NCI-H82 (cell line): ENCODE data around the gene DMAP1.

Experiments
- DNase-seq: peaks from one replicate; lab custom pipeline; 2025; lab: John Stamatoyannopoulos, UW

The DMAP1 gene

GRCh38 chr1:44228218-44228617, 14.9 kb downstream of the DMAP1 start:
- DNase-seq: no peak

DNA sequence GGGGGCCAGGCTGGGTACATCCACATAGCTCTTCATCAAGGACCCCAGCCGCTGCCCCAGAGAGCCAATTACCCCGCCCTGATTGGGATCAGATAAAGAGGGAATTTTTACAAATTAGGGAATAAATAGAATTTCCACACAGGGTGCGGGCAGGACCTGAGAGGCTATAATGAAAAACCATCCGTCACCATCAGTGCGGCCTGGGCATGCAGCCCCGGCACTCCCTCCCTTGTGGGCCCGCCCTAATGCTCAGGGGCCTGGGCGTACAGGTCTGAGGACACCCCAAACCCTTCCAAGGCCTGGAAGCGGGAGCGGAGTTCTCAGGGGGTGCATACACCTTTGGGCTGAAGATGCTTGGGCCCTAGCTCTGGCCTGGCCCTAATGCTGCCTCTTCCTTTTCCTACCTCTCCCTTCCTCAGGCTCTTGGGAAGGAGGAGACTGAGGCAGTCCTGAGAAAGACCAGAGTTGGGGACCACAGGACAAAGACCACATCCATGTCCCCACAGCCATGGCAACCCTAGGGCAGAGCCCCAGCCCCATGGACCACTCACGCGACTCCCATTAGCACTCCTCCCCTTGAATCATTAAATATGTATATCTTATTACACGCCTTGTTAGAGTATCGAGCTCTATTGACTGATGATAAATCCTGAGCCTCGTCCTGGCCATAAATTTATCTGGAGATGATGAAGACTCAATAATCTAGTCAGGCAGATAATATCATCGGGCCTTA, 16.3 kb downstream of the DMAP1 start:
- no peak for DNase-seq

- no peak for DNase-seq
Measured at GRCh38 chr1:44230796-44231195, 17.5 kb downstream of the DMAP1 start.

DNA sequence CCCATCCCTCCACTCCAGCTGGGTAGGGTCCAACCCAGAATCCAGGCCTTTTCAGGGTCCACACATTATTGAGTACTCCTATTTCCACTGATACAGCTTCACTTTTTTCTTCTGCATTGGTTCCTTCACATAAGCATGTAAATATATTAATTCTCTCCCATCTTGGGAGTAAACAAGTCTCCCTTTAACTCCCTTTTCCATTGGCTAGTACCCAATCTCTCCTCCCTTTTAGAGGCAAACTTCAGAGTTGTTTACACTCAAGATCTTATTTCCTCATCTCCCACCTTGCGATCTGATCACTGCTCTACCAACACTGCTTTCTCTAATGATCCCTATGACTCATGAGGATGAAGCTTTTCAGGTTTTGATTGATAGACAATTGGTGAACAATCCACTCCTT, 20.3 kb downstream of the DMAP1 start:
- no peak for DNase-seq

GRCh38 chr1:44235808-44236207, 22.5 kb downstream of the DMAP1 start:
- DNase-seq: peak; percentile 96

- DNase-seq: no peak
Measured at GRCh38 chr1:44236490-44237272, 23.4 kb downstream of the DMAP1 start.

GRCh38 chr1:44237721-44238457, 24.6 kb downstream of the DMAP1 start:
- DNase-seq: peak; percentile 96

- no peak for DNase-seq
Measured at GRCh38 chr1:44238660-44239059, 25.4 kb downstream of the DMAP1 start.

DNA sequence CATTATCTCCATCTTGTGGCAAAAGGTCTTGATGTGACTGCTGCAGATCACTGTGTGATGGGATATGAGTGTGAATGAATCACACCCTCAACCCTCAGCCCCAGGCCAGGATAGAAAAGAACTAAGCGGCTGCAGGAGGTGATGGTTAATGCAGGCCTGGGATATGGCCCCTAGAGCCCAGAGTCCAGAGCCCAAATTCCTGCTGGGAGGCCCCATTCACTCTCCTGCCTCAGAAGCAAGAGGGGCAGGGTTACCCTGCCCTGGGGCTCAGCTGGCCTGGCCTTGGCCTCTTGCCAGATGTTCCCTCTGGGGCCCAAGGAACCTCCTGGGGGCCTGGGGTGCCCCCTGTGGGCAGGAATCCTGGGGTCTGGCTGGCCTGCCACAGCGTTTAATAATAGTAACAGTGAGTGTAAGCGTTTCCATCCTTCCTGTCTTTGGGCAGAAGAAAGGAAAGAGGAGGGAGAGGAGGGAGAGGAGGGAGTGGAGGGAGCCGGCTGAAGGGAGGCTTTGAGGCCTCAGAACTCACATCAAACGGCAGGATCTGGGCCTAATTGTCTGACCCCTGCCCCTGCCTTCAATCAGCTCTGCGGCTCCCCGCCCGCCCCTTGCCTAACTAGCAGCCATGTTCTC, 26.2 kb downstream of the DMAP1 start:
- DNase-seq: peak; percentile 35

- no peak for DNase-seq
Measured at GRCh38 chr1:44239961-44240371, 26.7 kb downstream of the DMAP1 start.

- DNase-seq: peak; percentile 79
Measured at GRCh38 chr1:44240802-44241671, 27.8 kb downstream of the DMAP1 start.

GRCh38 chr1:44242746-44243145, 29.5 kb downstream of the DMAP1 start:
- peak; percentile 53 for DNase-seq

DNA sequence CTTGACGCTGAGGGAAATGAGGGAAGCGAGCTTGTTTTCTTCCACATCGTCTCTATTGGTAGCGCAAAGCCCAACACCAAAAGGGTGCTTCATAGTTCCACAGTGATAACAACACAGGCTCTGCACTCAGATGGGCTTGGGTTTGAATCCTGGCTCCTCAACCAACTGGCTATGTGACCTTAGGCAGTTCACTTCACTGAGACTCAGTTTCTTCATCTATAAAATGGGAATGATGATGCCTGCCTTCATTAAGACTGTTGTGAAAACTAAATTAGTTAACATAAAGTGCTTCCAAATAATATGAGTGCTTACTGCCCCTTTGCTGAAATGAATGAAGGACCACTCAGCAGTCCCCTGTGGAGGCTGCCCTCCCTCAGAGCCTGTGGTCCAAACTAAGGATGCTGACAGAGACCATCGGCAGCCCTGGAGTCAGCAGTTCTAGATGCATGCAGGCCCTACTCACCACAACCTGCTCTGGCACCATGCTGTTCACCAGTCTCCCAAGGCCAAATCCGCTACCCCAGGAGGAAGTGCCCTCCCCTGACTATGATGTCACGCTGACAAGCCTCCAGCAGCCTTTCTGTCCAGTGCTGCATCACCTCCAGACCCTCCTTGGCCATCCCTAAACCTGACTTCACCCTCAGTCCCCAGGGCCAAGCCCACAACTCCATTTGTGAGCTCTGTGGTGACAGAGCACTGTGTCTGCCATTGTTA, 30.7 kb downstream of the DMAP1 start:
- no peak for DNase-seq

DNA sequence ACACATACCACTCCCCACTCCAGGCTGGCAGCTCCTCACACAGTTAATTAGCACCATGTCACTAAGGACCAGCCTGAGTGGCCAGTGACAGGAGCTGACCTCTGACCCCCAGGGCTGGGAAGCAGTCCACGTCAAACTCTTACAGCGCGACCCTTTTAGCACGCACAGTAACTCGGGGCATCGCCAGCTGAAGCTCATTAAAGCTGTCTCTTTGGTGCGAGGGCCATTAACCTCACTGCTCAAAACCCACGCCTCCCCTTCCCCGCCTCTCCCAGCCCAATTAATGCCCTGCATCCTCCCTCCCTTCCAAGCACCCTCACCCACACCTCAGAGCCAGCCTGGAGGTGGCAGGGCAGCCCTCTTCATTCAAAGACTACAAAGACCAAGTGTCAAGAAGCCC, 31.7 kb downstream of the DMAP1 start:
- no peak for DNase-seq

- DNase-seq: no peak
Measured at GRCh38 chr1:44246806-44247205, 33.5 kb downstream of the DMAP1 start.

DNA sequence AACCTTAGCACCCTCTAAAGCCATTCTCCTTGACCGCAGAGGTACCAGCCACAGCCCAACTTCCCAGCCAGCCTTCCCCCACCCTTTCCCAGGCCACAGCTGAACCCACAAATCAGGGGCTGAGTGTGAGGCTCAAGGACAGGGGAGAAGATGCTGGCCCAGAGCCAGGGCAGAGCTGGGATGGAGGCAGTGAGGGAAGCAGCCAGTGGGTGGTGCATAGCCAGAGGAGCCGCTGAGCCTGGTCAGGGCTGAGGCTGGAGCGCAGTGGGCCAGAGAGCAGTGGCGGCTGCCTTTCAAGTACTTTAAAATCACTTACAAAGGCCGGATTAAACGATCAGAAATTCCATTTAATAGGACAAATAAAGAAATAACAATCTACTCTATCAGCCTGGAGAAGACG, 36.3 kb downstream of the DMAP1 start:
- DNase-seq: peak; percentile 32

DNA sequence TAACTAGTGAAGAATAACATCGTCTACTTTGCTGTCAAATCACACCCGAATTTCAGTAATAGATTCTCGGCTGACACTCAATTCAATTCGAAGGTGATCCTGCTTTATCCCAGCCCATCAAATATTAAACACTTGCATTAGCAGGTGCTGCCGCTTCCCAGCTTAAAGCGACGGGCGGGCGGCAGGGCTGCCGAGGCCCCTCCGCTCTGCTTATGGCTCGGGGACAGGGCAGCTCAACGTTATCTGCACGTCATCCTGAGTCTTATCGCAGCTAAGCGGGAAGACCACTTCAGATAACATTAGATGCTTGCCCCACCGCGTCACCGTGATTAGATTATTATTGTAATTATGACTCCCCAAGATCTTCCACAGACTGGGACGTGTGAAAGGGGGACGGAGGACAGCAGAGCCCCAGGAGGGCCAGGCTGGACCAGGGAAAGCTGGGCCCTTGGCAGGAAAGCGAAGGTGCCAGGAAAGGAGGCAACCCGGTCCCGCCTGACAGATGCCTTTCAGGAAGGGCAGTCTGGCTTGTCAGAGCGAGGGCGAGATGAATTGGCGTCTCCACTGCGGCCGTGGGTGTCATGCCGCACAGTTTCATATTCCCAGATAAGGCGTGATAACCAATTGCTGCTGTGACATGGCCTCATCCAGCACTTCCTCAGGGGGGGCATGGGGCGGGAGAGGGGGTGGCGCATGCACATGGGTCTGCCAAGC, 37.0 kb downstream of the DMAP1 start:
- peak; percentile 23 for DNase-seq

GRCh38 chr1:44251486-44251885, 38.2 kb downstream of the DMAP1 start:
- no peak for DNase-seq

GRCh38 chr1:44251989-44252671, 38.9 kb downstream of the DMAP1 start:
- peak; percentile 79 for DNase-seq
